Mesothelial cell of epicardium (in vitro differentiated cells): ENCODE data around the gene MYL9. TPM values are rescaled to one million over a fixed set of nuclear protein-coding genes. Genes with fewer than 3 reads are reported as not detected.
"Not testable (repeated sequence)": the region's sequence is repeated elsewhere in the genome, so short reads cannot be mapped to it uniquely, and the experiment has no call there.

Experiments
- DNase-seq, 2 experiments: peaks; one replicate each; pipeline ENCODE4 v3.0.0; 2021; ENCODE audit warnings: low spot score in 2 of 2; ENCODE audit not compliant: unreplicated experiment in 2 of 2
- H3K27ac Mint-ChIP-seq: 2 replicates; pipeline ENCODE4 v1.8.0; 2021; ENCODE audit warnings: mixed read lengths
- H3K27me3 Mint-ChIP-seq: 2 replicates; pipeline ENCODE4 v1.8.0; 2021; ENCODE audit warnings: low read depth, mixed read lengths
- H3K36me3 Mint-ChIP-seq: 2 replicates; pipeline ENCODE4 v1.8.0; 2021; ENCODE audit warnings: mixed read lengths
- H3K4me1 Mint-ChIP-seq: 2 replicates; pipeline ENCODE4 v1.8.0; 2021; ENCODE audit warnings: mixed read lengths
- H3K4me3 Mint-ChIP-seq: 2 replicates; pipeline ENCODE4 v1.8.0; 2021; ENCODE audit warnings: mild to moderate bottlenecking, moderate library complexity, mixed read lengths
- H3K9me3 Mint-ChIP-seq: 2 replicates; pipeline ENCODE4 v1.8.0; 2021; ENCODE audit warnings: mixed read lengths
- CTCF ChIP-seq: fragments of 200-600 bp; sonication (generic); IDR thresholded peaks from one replicate; pipeline ENCODE4 v1.5.0; 2021; ENCODE audit warnings: antibody characterized with exemption; ENCODE audit not compliant: unreplicated experiment
- total RNA-seq: library from RNA; stranded (reverse); gene quantifications from 3 replicates; pipeline ENCODE4 v1.2.1, GENCODE V29; 2021

Gene MYL9
- total RNA-seq, 1 donor from 2014 or later = 238 TPM

GRCh38 chr20:36549942-36550789, 8.8 kb downstream of the MYL9 start:
- Mint-ChIP-seq H3K27me3 (no peaks in the 10 kb centered on the region), H3K9me3 (no peaks in the 10 kb centered on the region), H3K4me1 (peaks cover 8% of the 10 kb centered on the region), H3K4me3 (no peak overlapping the region), H3K36me3 (peaks cover 10% of the 10 kb centered on the region), H3K27ac (peak overlapping the region; percentile 21)
- no peak for DNase-seq
- TF ChIP-seq CTCF = no peak

- Mint-ChIP-seq H3K27ac (no peak overlapping the region), H3K4me1 (peaks cover 8% of the 10 kb centered on the region), H3K27me3 (no peaks in the 10 kb centered on the region), H3K9me3 (no peaks in the 10 kb centered on the region), H3K4me3 (no peak overlapping the region), H3K36me3 (peaks cover 10% of the 10 kb centered on the region)
- DNase-seq = no peak
- no peak for TF ChIP-seq CTCF
These were observed 9.5 kb downstream of the MYL9 start for GRCh38 chr20:36550790-36551299.

DNA sequence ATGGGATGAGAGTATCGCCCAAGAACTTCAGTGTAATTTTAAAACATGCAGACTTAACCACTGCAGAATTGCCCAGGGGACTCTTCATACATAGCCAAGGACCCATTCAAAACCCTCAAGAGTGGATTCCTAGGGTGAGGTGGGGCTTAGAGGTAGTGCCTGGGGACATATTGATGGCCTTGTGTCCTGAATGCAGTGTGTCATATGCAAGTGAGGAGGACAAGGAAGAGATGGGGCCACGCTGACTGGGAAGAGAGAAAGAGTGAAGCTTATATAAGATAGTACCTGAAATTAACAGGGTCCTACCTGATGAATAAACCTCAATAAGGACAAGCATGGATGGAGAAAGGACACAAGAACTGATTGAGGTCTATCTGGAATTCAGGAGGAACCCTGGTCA, 13.9 kb downstream of the MYL9 start:
- Mint-ChIP-seq H3K36me3 (no peaks in the 10 kb centered on the region), H3K27me3 (no peaks in the 10 kb centered on the region), H3K4me3 (no peak overlapping the region), H3K9me3 (no peaks in the 10 kb centered on the region), H3K4me1 (peaks cover 14% of the 10 kb centered on the region), H3K27ac (no peak overlapping the region)
- no peak for TF ChIP-seq CTCF
- no peak for DNase-seq

GRCh38 chr20:36562724-36563123, 21.4 kb downstream of the MYL9 start:
- Mint-ChIP-seq H3K4me3 (no peak overlapping the region), H3K4me1 (no peaks in the 10 kb centered on the region), H3K27me3 (no peaks in the 10 kb centered on the region), H3K27ac (no peak overlapping the region), H3K36me3 (peaks cover 10% of the 10 kb centered on the region), H3K9me3 (peaks cover 7% of the 10 kb centered on the region)
- no peak for DNase-seq
- no peak for TF ChIP-seq CTCF

- H3K27ac Mint-ChIP-seq = no peak overlapping the region
- no peak for DNase-seq
- no peaks in the 10 kb centered on the region for H3K4me1 Mint-ChIP-seq
- no peak overlapping the region for H3K4me3 Mint-ChIP-seq
- peaks cover 10% of the 10 kb centered on the region for H3K36me3 Mint-ChIP-seq
- peaks cover 7% of the 10 kb centered on the region for H3K9me3 Mint-ChIP-seq
- no peaks in the 10 kb centered on the region for H3K27me3 Mint-ChIP-seq
- no peak for TF ChIP-seq CTCF
These were observed 22.1 kb downstream of the MYL9 start for GRCh38 chr20:36563374-36563773.

- not testable (repeated sequence) for H3K27me3 Mint-ChIP-seq, DNase-seq, H3K4me3 Mint-ChIP-seq, H3K27ac Mint-ChIP-seq, H3K36me3 Mint-ChIP-seq, H3K4me1 Mint-ChIP-seq, H3K9me3 Mint-ChIP-seq
These were observed 22.9 kb downstream of the MYL9 start for GRCh38 chr20:36564078-36564725.

GRCh38 chr20:36564726-36565121, 23.4 kb downstream of the MYL9 start:
- not testable (repeated sequence) for H3K36me3 Mint-ChIP-seq, H3K9me3 Mint-ChIP-seq, DNase-seq, H3K27me3 Mint-ChIP-seq, H3K27ac Mint-ChIP-seq, H3K4me3 Mint-ChIP-seq, H3K4me1 Mint-ChIP-seq
